Neuron (in vitro differentiated cells): ENCODE data around the gene SCD.

Experiments
- H2AFZ ChIP-seq: one replicate; pipeline ENCODE4 v1.6.1; 2013; ENCODE audit warnings: low read depth, mild to moderate bottlenecking, inconsistent platforms, low read length, moderate library complexity
- H3K27me3 ChIP-seq: one replicate; pipeline ENCODE4 v1.6.1; 2013; ENCODE audit warnings: low read length; ENCODE audit not compliant: insufficient read depth
- H3K36me3 ChIP-seq: one replicate; pipeline ENCODE4 v1.6.1; 2013; ENCODE audit warnings: low read length; ENCODE audit not compliant: insufficient read depth
- H3K4me1 ChIP-seq: one replicate; pipeline ENCODE4 v1.6.1; 2013; ENCODE audit warnings: low read length; ENCODE audit not compliant: insufficient read depth
- H3K4me3 ChIP-seq: 2 replicates; pipeline ENCODE4 v1.5.1; 2013; ENCODE audit warnings: mild to moderate bottlenecking, low read length, moderate library complexity
- H3K9me3 ChIP-seq: one replicate; pipeline ENCODE4 v1.6.1; 2013; ENCODE audit warnings: low read length

SCD gene

GRCh38 chr10:100413173-100413572 is 66.1 kb downstream of the SCD start:
- no peaks in the 10 kb centered on the region for H3K4me1 ChIP-seq
- H3K9me3 ChIP-seq: no peaks in the 10 kb centered on the region
- no peaks in the 10 kb centered on the region for H3K27me3 ChIP-seq
- no peak overlapping the region for H3K4me3 ChIP-seq
- H2AFZ ChIP-seq: no peak overlapping the region
- no peaks in the 10 kb centered on the region for H3K36me3 ChIP-seq
